K562 (cell line): ENCODE results near the gene CMIP. TPM values are rescaled to one million over a fixed set of nuclear protein-coding genes. Genes with fewer than 3 reads are reported as not detected.
A peak's percentile ranks its signal among the peaks of the same experiment; 100 is the strongest.

Experiments
- ATF3 ChIP-seq, 2 experiments: fragments of 450-650 bp in 1 of 2; sonication (generic) in 1 of 2; formaldehyde crosslinking in 1 of 2; IDR thresholded peaks in 1 of 2; conservative IDR thresholded peaks in 1 of 2; 2 replicates each; pipeline versions ENCODE4 v1.6.1 to v1.8.1; 2016 to 2023; ENCODE audit warnings: mild to moderate bottlenecking in 2 of 2, moderate library complexity in 2 of 2, inconsistent platforms in 1 of 2, missing genetic modification reagents in 1 of 2
- FOSL1 ChIP-seq: fragments of 200-800 bp; sonication (Bioruptor generic); conservative IDR thresholded peaks from 2 replicates; pipeline ENCODE4 v1.6.1; 2016; ENCODE audit warnings: missing genetic modification characterization, missing compliant biosample characterization
- GABPB1 ChIP-seq: sonication (generic); formaldehyde crosslinking; IDR thresholded peaks from 2 replicates; pipeline ENCODE4 v1.8.0; 2022; ENCODE audit warnings: mild to moderate bottlenecking, missing genetic modification reagents
- HSF4 ChIP-seq: fragments of 250-450 bp; sonication (Bioruptor Pico); IDR thresholded peaks from 2 replicates; pipeline ENCODE4 v2.1.2; 2022; ENCODE audit warnings: mild to moderate bottlenecking, moderate library complexity, borderline replicate concordance
- MAFK ChIP-seq: IDR thresholded peaks from 2 replicates; pipeline ENCODE4 v1.6.1; 2011; ENCODE audit warnings: low read length, improper control_type of control experiment
- NFE2L1 ChIP-seq: fragments of 450-650 bp; IDR thresholded peaks from 2 replicates; pipeline ENCODE4 v1.6.1; 2016; ENCODE audit warnings: missing genetic modification characterization, low read depth, mild to moderate bottlenecking, missing compliant biosample characterization, moderate library complexity, borderline replicate concordance
- NR1H2 ChIP-seq: sonication (generic); formaldehyde crosslinking; IDR thresholded peaks from 2 replicates; pipeline ENCODE4 v1.4.0; 2020; ENCODE audit warnings: mild to moderate bottlenecking, missing genetic modification reagents
- PHB2 ChIP-seq: fragments of 450-650 bp; IDR thresholded peaks from 2 replicates; pipeline ENCODE4 v1.6.1; 2017; ENCODE audit warnings: low read depth
- PHF8 ChIP-seq: fragments of 200-600 bp; sonication (generic); IDR thresholded peaks from 2 replicates; pipeline ENCODE4 v1.6.1; 2012; ENCODE audit warnings: mixed run types, mild to moderate bottlenecking, inconsistent platforms, low read length, moderate library complexity, borderline replicate concordance
- PTBP1 ChIP-seq: fragments of 200-400 bp; formaldehyde crosslinking; IDR thresholded peaks from 2 replicates; pipeline ENCODE4 v1.6.1; 2017; ENCODE audit warnings: low read depth, low read length
- RCOR1 ChIP-seq, 2 experiments: IDR thresholded peaks; 2 replicates each; pipeline ENCODE4 v1.6.1; 2012; ENCODE audit warnings: low read depth in 2 of 2, low read length in 2 of 2, borderline replicate concordance in 1 of 2, improper control_type of control experiment in 1 of 2
- SAP30 ChIP-seq: fragments of 200-600 bp; sonication (generic); IDR thresholded peaks from 2 replicates; pipeline ENCODE4 v1.6.1; 2012; ENCODE audit warnings: borderline replicate concordance, low read depth, mild to moderate bottlenecking, moderate library complexity, low read length, control low read depth, inconsistent platforms; ENCODE audit not compliant: insufficient read depth, poor library complexity, severe bottlenecking
- TSHZ1 ChIP-seq: fragments of 250-450 bp; sonication (Bioruptor Pico); IDR thresholded peaks from 2 replicates; pipeline ENCODE4 v1.4.0; 2020; ENCODE audit warnings: mild to moderate bottlenecking, moderate library complexity
- ZBTB33 ChIP-seq: sonication (generic); formaldehyde crosslinking; IDR thresholded peaks from 2 replicates; pipeline ENCODE4 v1.8.1; 2023; ENCODE audit warnings: mild to moderate bottlenecking, missing genetic modification reagents
- ZNF263 ChIP-seq: sonication (generic); formaldehyde crosslinking; IDR thresholded peaks from 2 replicates; pipeline ENCODE4 v1.8.0; 2022; ENCODE audit warnings: mild to moderate bottlenecking, missing genetic modification reagents, borderline replicate concordance
- ZNF3 ChIP-seq: fragments of 250-450 bp; sonication (Bioruptor Pico); IDR thresholded peaks from 2 replicates; pipeline ENCODE4 v1.5.0; 2021; ENCODE audit warnings: mild to moderate bottlenecking, moderate library complexity
- ZNF449 ChIP-seq: fragments of 250-450 bp; sonication (Bioruptor Pico); IDR thresholded peaks from 2 replicates; pipeline ENCODE4 v1.8.0; 2022; ENCODE audit warnings: moderate library complexity, mild to moderate bottlenecking, inconsistent platforms
- ZNF644 ChIP-seq: fragments of 200-800 bp; sonication (Bioruptor generic); IDR thresholded peaks from 2 replicates; pipeline ENCODE4 v1.6.1; 2016; ENCODE audit warnings: low read depth, missing genetic modification characterization, missing compliant biosample characterization
- ZSCAN32 ChIP-seq: fragments of 450-650 bp; formaldehyde crosslinking; IDR thresholded peaks from 2 replicates; pipeline ENCODE4 v1.4.0; 2020; ENCODE audit warnings: mild to moderate bottlenecking, moderate library complexity
- polyA plus RNA-seq, 8 experiments: library from polyadenylated mRNA; depleted of rRNA in 4 of 8; stranded (reverse) in 5 of 8; unstranded in 3 of 8; fragments of >200 nt; fragmentation: Nextera tagmentation in 2 of 8; fragmentation: Illumina TruSeq in 1 of 8; extraction: Ambion mirVana in 2 of 8; extraction: Trizol in 1 of 8; gene quantifications; 2 replicates each; pipeline versions ENCODE4 v1.2.1 to v1.2.3, GENCODE V29; 2011 to 2014; ENCODE audit warnings: inconsistent platforms in 1 of 8, missing spikeins in 1 of 8
- total RNA-seq, 7 experiments: library from RNA; depleted of rRNA in 6 of 7; stranded (reverse); fragments of >200 nt in 6 of 7; fragmentation: Illumina TruSeq in 2 of 7; extraction: Trizol in 2 of 7; gene quantifications; 2 replicates each; pipeline versions ENCODE4 v1.2.1 to v1.2.3, GENCODE V29; 2011 to 2021; ENCODE audit warnings: low replicate concordance in 1 of 7

The CMIP gene
- total and polyA plus RNA-seq, 9 of the 15 experiments (the other 6 are each of a cell fraction or from before 2014, with no cell fraction given): 0.94 to 82.5 (median 10.3) TPM

GRCh38 chr16:81485824-81486539, 41.4 kb downstream of the CMIP start (continued):
- TF ChIP-seq ZBTB33 (CRISPR knock-in tag) (0 out of 2 replicates have a peak, but pooled peaks have one; percentile 13), NFE2L1 (no peak), ZNF263 (CRISPR knock-in tag) (no peak), PHF8 (no peak), SAP30 (no peak), ZNF3 (CRISPR knock-in tag) (no peak), PTBP1 (0 out of 2 replicates have a peak, but pooled peaks have one; percentile 32), ZNF449 (CRISPR knock-in tag) (no peak), ZNF644 (tag) (no peak), TSHZ1 (no peak), MAFK (no peak), ATF3 (IDR thresholded peaks at IDR 0.05) (peak; percentile 54), ATF3 (CRISPR knock-in tag; conservative IDR thresholded peaks at IDR 0.05) (no peak), NR1H2 (CRISPR knock-in tag) (no peak), HSF4 (CRISPR knock-in tag) (no peak), ZSCAN32 (CRISPR knock-in tag) (no peak), PHB2 (no peak), FOSL1 (tag) (peak; percentile 69), RCOR1 (IDR thresholded peaks at IDR 0.05; ENCODE audit: borderline replicate concordance in 1 of 2, low read depth in 2 of 2, low read length in 2 of 2) (peak; percentile 14 to 33; a peak in 1 of 4 replicates), GABPB1 (CRISPR knock-in tag) (no peak)
